Left forelimb (tissue), 1 donor: ENCODE data around the gene BTBD9.
"Not testable (repeated sequence)": the region's sequence is repeated elsewhere in the genome, so short reads cannot be mapped to it uniquely, and the experiment has no call there.

Experiments
- DNase-seq: peaks from one replicate; pipeline ENCODE4 v3.0.0-alpha.2; 2018; ENCODE audit warnings: low spot score

Gene BTBD9

GRCh38 chr6:38649744-38650143 lies 10.0 kb upstream of the BTBD9 start:
- DNase-seq = no peak

GRCh38 chr6:38648629-38649028 lies 8.9 kb upstream of the BTBD9 start:
- DNase-seq = no peak

- no peak for DNase-seq
Observed at GRCh38 chr6:38646166-38646878, 6.6 kb upstream of the BTBD9 start.

GRCh38 chr6:38644951-38645350 lies 5.2 kb upstream of the BTBD9 start:
- DNase-seq = no peak

- no peak for DNase-seq
Observed at GRCh38 chr6:38640216-38640909, 634 bp upstream of the BTBD9 start.

- DNase-seq = no peak
Observed at GRCh38 chr6:38638941-38639497, 710 bp downstream of the BTBD9 start.

GRCh38 chr6:38637756-38638155 lies 2.0 kb downstream of the BTBD9 start:
- no peak for DNase-seq

GRCh38 chr6:38636027-38636426 lies 3.7 kb downstream of the BTBD9 start:
- no peak for DNase-seq

GRCh38 chr6:38634518-38634917 lies 5.2 kb downstream of the BTBD9 start:
- DNase-seq = no peak

- DNase-seq = no peak
Observed at GRCh38 chr6:38632490-38632889, 7.2 kb downstream of the BTBD9 start.

GRCh38 chr6:38631186-38631783 lies 8.4 kb downstream of the BTBD9 start:
- DNase-seq = no peak

- DNase-seq = no peak
Observed at GRCh38 chr6:38625217-38625616, 14.5 kb downstream of the BTBD9 start.

- not testable (repeated sequence) for DNase-seq
Observed at GRCh38 chr6:38619342-38619741, 20.4 kb downstream of the BTBD9 start.

GRCh38 chr6:38618301-38618700 lies 21.4 kb downstream of the BTBD9 start:
- DNase-seq = not testable (repeated sequence)

GRCh38 chr6:38617856-38618255 lies 21.9 kb downstream of the BTBD9 start:
- no peak for DNase-seq

GRCh38 chr6:38612143-38612965 lies 27.4 kb downstream of the BTBD9 start:
- DNase-seq = no peak

GRCh38 chr6:38610050-38610625 lies 29.6 kb downstream of the BTBD9 start:
- no peak for DNase-seq

GRCh38 chr6:38604700-38605099 lies 35.0 kb downstream of the BTBD9 start:
- DNase-seq = no peak

GRCh38 chr6:38603966-38604365 lies 35.8 kb downstream of the BTBD9 start:
- DNase-seq = no peak

GRCh38 chr6:38603496-38603895 lies 36.2 kb downstream of the BTBD9 start:
- DNase-seq = no peak

- no peak for DNase-seq
Observed at GRCh38 chr6:38599966-38600550, 39.7 kb downstream of the BTBD9 start.
